Pancreas (tissue), 10 donors: ENCODE results near the gene FAS. TPM values are rescaled to one million over a fixed set of nuclear protein-coding genes. Genes with fewer than 3 reads are reported as not detected.

ENCODE experiments used
- ATAC-seq, 4 donors: fragments of 200-7000 bp; cut with Tn5 transposase; one replicate each; pipeline versions ENCODE4 v1.8.0 to v1.9.1; 2020; ENCODE audit warnings: mild to moderate bottlenecking in 4 of 4, moderate library complexity in 4 of 4
- DNase-seq, 6 donors: peaks; one replicate each; pipeline ENCODE4 v3.0.0-alpha.2; 2020
- FAIRE-seq: peaks from 2 replicates; lab custom pipeline; 2012; peaks lifted over from hg19 to GRCh38; lab: Jason Lieb, UNC
- H3K27ac ChIP-seq, 4 donors: fragments of 200-600 bp; sonication (generic); 1 replicate in 3 of 4; 2 replicates in 1 of 4; pipeline versions ENCODE4 v1.5.0 to v1.8.0; 2020
- H3K27me3 ChIP-seq, 4 donors: fragments of 200-600 bp; one replicate each; pipeline ENCODE4 v1.8.0; 2021
- H3K36me3 ChIP-seq, 3 donors: fragments of 200-600 bp; sonication (generic) in 1 of 3; one replicate each; pipeline versions ENCODE4 v1.5.0 to v1.8.0; 2020 to 2021
- H3K4me1 ChIP-seq, 3 donors: fragments of 200-600 bp; one replicate each; pipeline ENCODE4 v1.8.0; 2021
- H3K4me3 ChIP-seq, 4 donors: fragments of 200-600 bp; sonication (generic) in 2 of 4; one replicate each; pipeline versions ENCODE4 v1.5.0 to v1.8.0; 2020 to 2021
- H3K9me3 ChIP-seq, 4 donors: fragments of 200-600 bp; one replicate each; pipeline ENCODE4 v1.8.0; 2021
- WGBS, 2 donors: extraction: QIAGEN DNeasy Blood & Tissue Kit; methylation state at CpG; one replicate each; pipeline ENCODE4 v1.1.7; 2013; 5-methylcytosine and 5-hydroxymethylcytosine counted together
- intact Hi-C, 3 donors: fragments of 100-400 bp; cut with DNase I; formaldehyde crosslinking; loops; one replicate each; pipeline versions ENCODE4 v1.11.1 to v1.14.2; 2022
- microRNA-seq, 2 donors: library from miRNA; unstranded; fragments of <30 nt; microRNA quantifications; one replicate each; pipeline versions ENCODE4 to v1.1.0, GENCODE V29; 2019 to 2020
- polyA plus RNA-seq, 2 donors: library from polyadenylated mRNA; stranded (reverse); fragments of 200-250 nt; gene quantifications; one replicate each; pipeline ENCODE4 v1.2.3, GENCODE V29; 2013
- total RNA-seq, 6 donors: library from RNA; stranded (reverse); fragmentation: NEBNext Ultra II Directional in 4 of 6; extraction: Animal tissue kit (Norgen Biotek cat#: 25700) in 4 of 6; gene quantifications; one replicate each; pipeline versions ENCODE4 v1.2.1 to v1.2.4, GENCODE V29; 2021 to 2023
- TF ChIP-seq, protein P1 (sequence below), 4 donors: fragments of 200-600 bp; sonication (generic) in 3 of 4; IDR thresholded peaks; one replicate each; pipeline versions ENCODE4 v1.5.0 to v1.8.0; 2021; ENCODE audit warnings: antibody characterized with exemption in 4 of 4
- donor health status: healthy with polysubstance abuse.
- donor health status: DM: no; HTN: no; CAD: no; lungs with moderate emphysema.
- donor health status: DM: no; HTN: no; CAD: no.
- donor health status: control.
- donor health status: control.
- donor health status: Bipolar disorder and iron deficiency.
- donor health status: DM: yes; HTN: yes; CAD: no.
- donor health status: DM: no; HTN: no; CAD: no.
- donor health status: DM: no; HTN: no; CAD: no.
- donor health status: DM: yes; HTN: yes; CAD: no.

The FAS gene
- total and polyA plus RNA-seq, 8 donors, result 1.4 to 10.3 (median 3.2) TPM

GRCh38 chr10:89063465-89063864 is 72.9 kb downstream of the FAS start:
- Histone ChIP-seq H3K36me3 (no peaks in the 10 kb centered on the region), H3K27ac (no peak overlapping the region), H3K4me3 (no peak overlapping the region), H3K27me3 (no peaks in the 10 kb centered on the region), H3K9me3 (no peaks in the 10 kb centered on the region), H3K4me1 (no peaks in the 10 kb centered on the region)
- TF ChIP-seq, protein P1, sequence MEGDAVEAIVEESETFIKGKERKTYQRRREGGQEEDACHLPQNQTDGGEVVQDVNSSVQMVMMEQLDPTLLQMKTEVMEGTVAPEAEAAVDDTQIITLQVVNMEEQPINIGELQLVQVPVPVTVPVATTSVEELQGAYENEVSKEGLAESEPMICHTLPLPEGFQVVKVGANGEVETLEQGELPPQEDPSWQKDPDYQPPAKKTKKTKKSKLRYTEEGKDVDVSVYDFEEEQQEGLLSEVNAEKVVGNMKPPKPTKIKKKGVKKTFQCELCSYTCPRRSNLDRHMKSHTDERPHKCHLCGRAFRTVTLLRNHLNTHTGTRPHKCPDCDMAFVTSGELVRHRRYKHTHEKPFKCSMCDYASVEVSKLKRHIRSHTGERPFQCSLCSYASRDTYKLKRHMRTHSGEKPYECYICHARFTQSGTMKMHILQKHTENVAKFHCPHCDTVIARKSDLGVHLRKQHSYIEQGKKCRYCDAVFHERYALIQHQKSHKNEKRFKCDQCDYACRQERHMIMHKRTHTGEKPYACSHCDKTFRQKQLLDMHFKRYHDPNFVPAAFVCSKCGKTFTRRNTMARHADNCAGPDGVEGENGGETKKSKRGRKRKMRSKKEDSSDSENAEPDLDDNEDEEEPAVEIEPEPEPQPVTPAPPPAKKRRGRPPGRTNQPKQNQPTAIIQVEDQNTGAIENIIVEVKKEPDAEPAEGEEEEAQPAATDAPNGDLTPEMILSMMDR (IDR thresholded peaks at IDR 0.05), result no peak
- no peak for ATAC-seq
- no peak for DNase-seq
- no peak for FAIRE-seq
- 44 to 61% methylated on average over 2 of the region's 2 CpGs for WGBS, 2 donors
- intact Hi-C loops, result no loop called here

DNA sequence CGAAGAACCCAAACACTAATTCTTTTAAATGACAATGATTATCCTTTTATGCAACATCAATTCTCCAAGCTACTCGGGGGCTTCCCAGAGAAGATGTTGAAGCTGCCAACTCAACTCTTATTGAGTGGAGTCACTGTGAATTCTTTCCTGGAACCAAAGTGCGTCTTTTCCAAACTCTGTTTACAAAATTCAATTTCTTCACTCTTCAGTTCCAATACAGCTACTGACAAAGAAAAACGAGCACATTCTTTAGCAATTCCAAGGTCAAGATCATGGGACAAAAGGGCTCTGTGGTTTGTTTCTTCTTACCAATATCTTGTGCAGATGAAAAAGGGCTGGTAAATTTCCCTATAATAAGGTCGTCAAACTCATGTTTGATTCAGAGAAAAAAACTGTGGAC is 74.2 kb downstream of the FAS start:
- 50 to 59% methylated on average over 5 of the region's 5 CpGs for WGBS, 2 donors
- Histone ChIP-seq H3K27me3 (no peaks in the 10 kb centered on the region), H3K4me3 (no peak overlapping the region), H3K4me1 (no peaks in the 10 kb centered on the region), H3K36me3 (no peaks in the 10 kb centered on the region), H3K27ac (no peak overlapping the region), H3K9me3 (no peaks in the 10 kb centered on the region)
- ATAC-seq, result peak in 3 of 4 donors; percentile 18 to 31 (median 30)
- TF ChIP-seq, protein P1 (IDR thresholded peaks at IDR 0.05), result no peak
- no peak for FAIRE-seq
- DNase-seq, result no peak
- intact Hi-C loops, result no loop called here

Small RNAs within 50 kb of the gene (microRNA-seq; reads per million reads assigned to microRNA genes)
- gene MIR4679-1 (0 reads per million in 2 donors), gene MIR4679-2 (0 reads per million in 2 donors)

Other genes starting within 250 kb of the FAS start
- gene LIPN, start 230.8 kb upstream of the FAS start, total RNA-seq, result not detected
- not detected for gene LIPN, start 230.8 kb upstream of the FAS start, polyA plus RNA-seq
- gene LIPM, start 188.1 kb upstream of the FAS start, total RNA-seq, result not detected
- not detected for gene LIPM, start 188.1 kb upstream of the FAS start, polyA plus RNA-seq
- gene ANKRD22, start 139.0 kb upstream of the FAS start, total RNA-seq, result 10 to 100 TPM in 1 of 6 donors, 1 to 10 TPM in 5; 2.3 to 17.4 (median 4.3) TPM
- 1 to 10 TPM; 3.4 to 3.6 TPM for gene ANKRD22, start 139.0 kb upstream of the FAS start, polyA plus RNA-seq
- gene STAMBPL1, start 110.6 kb upstream of the FAS start, total RNA-seq, result 1 to 10 TPM; 1.2 to 3.5 (median 2.3) TPM
- 1 to 10 TPM; 2.2 to 2.7 TPM for gene STAMBPL1, start 110.6 kb upstream of the FAS start, polyA plus RNA-seq
- 10 to 100 TPM in 4 of 6 donors, 1 to 10 TPM in 2; 8.1 to 78.7 (median 17.5) TPM for gene ACTA2, start 38.0 kb upstream of the FAS start, total RNA-seq
- gene ACTA2, start 38.0 kb upstream of the FAS start, polyA plus RNA-seq, result 10 to 100 TPM; 58.0 to 78.4 TPM
- gene CH25H, start 216.5 kb downstream of the FAS start, total RNA-seq, result 1 to 10 TPM in 1 of 6 donors, under 1 TPM in 4, not detected in 1; 0.32 to 1.9 (median 0.46) TPM
- under 1 TPM; 0.49 to 0.92 TPM for gene CH25H, start 216.5 kb downstream of the FAS start, polyA plus RNA-seq